Peyer's patch (tissue), 4 donors: ENCODE results near the gene CXorf58. TPM values are rescaled to one million over a fixed set of nuclear protein-coding genes. Genes with fewer than 3 reads are reported as not detected.

Source experiments
- DNase-seq, 3 donors: peaks; one replicate each; pipeline ENCODE4 v3.0.0-alpha.2; 2017 to 2019
- H3K27ac ChIP-seq, 4 donors: fragments of 200-600 bp; sonication (generic); one replicate each; pipeline ENCODE4 v1.5.1; 2016 to 2019
- H3K27me3 ChIP-seq, 2 donors: fragments of 200-600 bp; sonication (generic); one replicate each; pipeline ENCODE4 v1.5.1; 2019
- H3K36me3 ChIP-seq, 3 donors: fragments of 200-600 bp; sonication (generic); one replicate each; pipeline ENCODE4 v1.5.1; 2016 to 2019
- H3K4me1 ChIP-seq, 4 donors: fragments of 200-600 bp; sonication (generic); one replicate each; pipeline ENCODE4 v1.5.1; 2016 to 2019
- H3K4me3 ChIP-seq, 4 donors: fragments of 200-600 bp; sonication (generic); 1 replicate in 3 of 4; 2 replicates in 1 of 4; pipeline ENCODE4 v1.5.1; 2016 to 2019; ENCODE audit warnings: mild to moderate bottlenecking in 1 of 4
- H3K9me3 ChIP-seq, 4 donors: fragments of 200-600 bp; sonication (generic); one replicate each; pipeline ENCODE4 v1.5.1; 2016 to 2019; ENCODE audit warnings: mild to moderate bottlenecking in 1 of 4
- CTCF ChIP-seq, 6 experiments: fragments of 450-650 bp in 4 of 6; fragments of 200-600 bp in 2 of 6; sonication (generic) in 1 of 6; IDR thresholded peaks; one replicate each; pipeline ENCODE4 v1.5.1; 2017 to 2019; ENCODE audit warnings: antibody characterized with exemption in 6 of 6, mild to moderate bottlenecking in 3 of 6, moderate library complexity in 1 of 6
- POLR2A ChIP-seq, 2 donors: fragments of 450-650 bp; IDR thresholded peaks; one replicate each; pipeline ENCODE4 v1.5.1; 2017; ENCODE audit warnings: antibody characterized with exemption in 2 of 2, mild to moderate bottlenecking in 2 of 2, moderate library complexity in 2 of 2
- total RNA-seq, 4 donors: library from RNA; depleted of rRNA; stranded (reverse); fragments of >200 nt; gene quantifications; one replicate each; pipeline ENCODE4 v1.1.0, GENCODE V29; 2016

The CXorf58 gene
- total RNA-seq, 4 donors from 2014 or later, result 0.53 TPM; not detected in 3

DNA sequence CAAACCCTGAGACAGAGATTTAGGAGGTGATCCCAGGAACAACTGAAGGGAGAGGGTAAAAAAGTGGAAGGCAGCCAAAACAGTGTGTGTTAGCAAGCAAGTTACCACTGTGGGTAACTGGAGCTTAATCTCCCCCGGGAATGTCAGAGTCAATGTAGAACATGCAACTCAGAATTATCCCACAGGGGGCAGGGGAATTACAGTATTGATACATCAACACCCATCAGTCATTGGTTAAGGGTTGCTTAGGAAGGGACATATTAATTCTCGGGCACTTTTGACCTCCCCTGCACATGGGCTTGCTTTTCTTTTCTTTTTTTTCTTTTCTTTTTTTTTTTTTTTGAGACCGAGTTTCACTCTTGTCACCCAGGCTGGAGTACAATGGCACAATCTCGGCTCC, 29.3 kb downstream of the CXorf58 start:
- no peak for TF ChIP-seq POLR2A (IDR thresholded peaks at IDR 0.05)
- no peak for TF ChIP-seq CTCF (IDR thresholded peaks at IDR 0.05)
- DNase-seq, result no peak
- Histone ChIP-seq H3K27ac (no peak overlapping the region), H3K27me3 (no peaks in the 10 kb centered on the region), H3K36me3 (no peaks in the 10 kb centered on the region), H3K4me3 (no peak overlapping the region), H3K9me3 (no peaks in the 10 kb centered on the region), H3K4me1 (no peaks in the 10 kb centered on the region)

DNA sequence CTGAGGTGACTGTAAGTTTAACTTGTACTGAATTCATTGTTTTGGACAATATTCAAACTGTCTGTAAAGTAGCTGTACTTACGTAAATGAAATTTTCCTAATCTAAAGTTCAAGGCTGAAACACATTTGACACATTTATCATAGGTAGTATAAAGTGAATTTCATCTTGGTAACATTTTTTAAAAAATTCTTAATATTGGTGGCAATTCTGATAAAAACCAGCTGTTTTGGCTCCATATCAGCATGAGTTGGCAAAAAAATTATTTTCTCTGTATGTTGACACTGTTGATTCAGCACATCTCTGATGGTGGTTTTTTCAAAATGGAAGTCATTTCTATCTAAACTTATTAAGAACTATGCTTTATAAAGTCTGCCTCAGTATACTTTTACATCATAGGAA, 30.9 kb downstream of the CXorf58 start:
- no peak for TF ChIP-seq POLR2A (IDR thresholded peaks at IDR 0.05)
- TF ChIP-seq CTCF (IDR thresholded peaks at IDR 0.05), result no peak
- Histone ChIP-seq H3K27me3 (no peaks in the 10 kb centered on the region), H3K4me3 (no peak overlapping the region), H3K4me1 (no peaks in the 10 kb centered on the region), H3K36me3 (no peaks in the 10 kb centered on the region), H3K9me3 (no peaks in the 10 kb centered on the region), H3K27ac (no peak overlapping the region)
- DNase-seq, result no peak

DNA sequence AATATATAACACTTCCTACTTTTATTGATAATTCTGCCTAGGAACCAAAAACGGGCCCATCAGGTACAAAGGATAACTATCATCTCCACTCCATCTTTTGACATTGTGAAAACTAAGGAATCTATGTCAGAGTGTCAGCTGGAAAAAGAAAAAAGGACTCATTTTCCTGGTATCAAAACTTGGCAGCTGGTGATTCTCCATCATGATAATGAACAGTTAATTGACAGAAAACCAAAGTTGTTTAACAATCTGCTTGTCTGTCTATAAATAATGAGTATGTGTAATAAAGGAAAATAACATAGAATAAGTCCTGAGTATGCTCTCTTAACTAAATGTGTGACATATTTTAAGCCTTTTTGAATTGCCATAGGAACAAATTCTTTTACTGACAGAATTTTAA, 31.4 kb downstream of the CXorf58 start:
- Histone ChIP-seq H3K36me3 (no peaks in the 10 kb centered on the region), H3K4me1 (no peaks in the 10 kb centered on the region), H3K27me3 (no peaks in the 10 kb centered on the region), H3K9me3 (no peaks in the 10 kb centered on the region), H3K27ac (no peak overlapping the region), H3K4me3 (no peak overlapping the region)
- TF ChIP-seq POLR2A (IDR thresholded peaks at IDR 0.05) (no peak), CTCF (IDR thresholded peaks at IDR 0.05) (no peak)
- no peak for DNase-seq

DNA sequence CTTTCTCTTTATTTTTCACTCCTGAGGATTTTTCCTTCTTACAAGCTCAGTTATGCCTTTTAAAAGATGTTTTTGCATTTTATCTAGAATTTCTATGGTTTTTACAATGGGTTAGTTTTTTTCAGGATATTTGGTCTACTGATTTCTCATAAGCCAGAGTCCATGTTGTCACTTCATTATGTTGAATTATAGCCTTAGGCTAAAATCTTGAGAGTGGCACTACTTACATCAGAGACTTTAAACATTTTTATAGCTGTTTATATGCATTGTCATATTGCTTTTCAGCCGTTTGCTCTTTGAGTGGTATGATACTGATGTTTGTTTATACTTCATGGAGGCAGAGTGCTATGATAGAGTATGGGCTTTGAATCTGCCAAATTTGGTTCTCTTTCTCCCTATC, 36.4 kb downstream of the CXorf58 start:
- TF ChIP-seq CTCF (IDR thresholded peaks at IDR 0.05) (no peak), POLR2A (IDR thresholded peaks at IDR 0.05) (no peak)
- no peak for DNase-seq
- Histone ChIP-seq H3K4me1 (no peaks in the 10 kb centered on the region), H3K36me3 (no peaks in the 10 kb centered on the region), H3K27ac (no peak overlapping the region), H3K4me3 (no peak overlapping the region), H3K9me3 (no peaks in the 10 kb centered on the region), H3K27me3 (no peaks in the 10 kb centered on the region)

DNA sequence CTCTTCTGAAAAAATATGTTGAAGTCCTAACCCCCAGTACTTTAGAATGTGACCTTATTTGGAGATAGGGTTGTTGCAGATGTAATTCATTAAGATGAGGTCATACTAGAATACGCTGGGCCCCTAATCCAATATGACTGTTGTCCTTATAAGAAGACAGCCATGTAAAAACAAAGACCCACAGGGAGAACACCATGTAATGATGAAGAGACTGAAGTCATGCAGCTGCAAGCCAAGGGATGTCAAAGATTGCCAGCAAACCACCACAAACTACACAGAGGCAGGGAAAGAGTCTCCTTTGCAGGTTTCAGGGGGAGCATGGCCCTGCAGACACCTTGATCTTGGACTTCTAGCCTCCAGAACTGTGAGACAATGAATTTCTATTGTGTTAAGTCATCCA, 37.4 kb downstream of the CXorf58 start:
- no peak for TF ChIP-seq CTCF (IDR thresholded peaks at IDR 0.05)
- TF ChIP-seq POLR2A (IDR thresholded peaks at IDR 0.05), result no peak
- H3K4me1 ChIP-seq, result no peaks in the 10 kb centered on the region
- DNase-seq, result no peak
- no peaks in the 10 kb centered on the region for H3K9me3 ChIP-seq
- no peak overlapping the region for H3K4me3 ChIP-seq
- no peaks in the 10 kb centered on the region for H3K27me3 ChIP-seq
- H3K27ac ChIP-seq, result no peak overlapping the region
- H3K36me3 ChIP-seq, result no peaks in the 10 kb centered on the region

DNA sequence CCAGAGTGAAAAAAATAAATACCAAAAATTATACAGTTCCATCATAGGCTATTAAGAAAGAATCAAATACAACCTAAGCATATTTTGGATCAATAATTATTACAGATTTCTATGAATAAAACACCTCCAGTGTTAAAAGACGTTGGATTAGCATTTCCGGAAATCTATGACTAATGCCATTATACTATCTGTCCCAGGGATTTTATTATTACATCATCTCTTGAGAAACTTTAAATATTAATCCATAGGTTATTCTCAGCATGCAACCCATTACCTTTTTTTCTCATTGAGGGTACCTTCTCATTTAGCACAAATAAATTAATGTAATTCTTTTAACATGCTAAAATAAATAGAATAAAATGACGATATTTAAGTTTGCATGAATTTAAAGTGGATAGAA, 44.6 kb downstream of the CXorf58 start:
- Histone ChIP-seq H3K9me3 (no peaks in the 10 kb centered on the region), H3K36me3 (no peaks in the 10 kb centered on the region), H3K27ac (no peak overlapping the region), H3K4me3 (no peak overlapping the region), H3K4me1 (no peaks in the 10 kb centered on the region), H3K27me3 (no peaks in the 10 kb centered on the region)
- TF ChIP-seq CTCF (IDR thresholded peaks at IDR 0.05) (no peak), POLR2A (IDR thresholded peaks at IDR 0.05) (no peak)
- DNase-seq, result no peak
